ENCODE measurements around the gene TWNK. TPM values are rescaled to one million over a fixed set of nuclear protein-coding genes. Genes with fewer than 3 reads are reported as not detected.

TWNK gene
- total and polyA plus RNA-seq, 9 of the 15 experiments (the other 6 are each of a cell fraction or from before 2014, with no cell fraction given), result 11.6 to 34.7 (median 17.4) TPM

GRCh38 chr10:101018600-101019439 lies 31.5 kb downstream of the TWNK start (continued):
- TF ChIP-seq MAZ (CRISPR knock-in tag; conservative IDR thresholded peaks at IDR 0.05 in 1 of 2, IDR thresholded peaks at IDR 0.05 in 1 of 2) (0 out of 4 replicates have a peak, but pooled peaks of 1 of the 2 experiments have one; percentile 27), EGR1 (conservative IDR thresholded peaks at IDR 0.05) (peak; percentile 32; the same call in 1 of the 2 replicates), CTBP1 (IDR thresholded peaks at IDR 0.05; ENCODE audit: borderline replicate concordance) (peak; percentile 29; the same call in 1 of the 2 replicates), U2AF1 (optimal IDR thresholded peaks at IDR 0.05; ENCODE audit: low read depth, low read length) (no peak)
- TF ChIP-seq, protein P1, sequence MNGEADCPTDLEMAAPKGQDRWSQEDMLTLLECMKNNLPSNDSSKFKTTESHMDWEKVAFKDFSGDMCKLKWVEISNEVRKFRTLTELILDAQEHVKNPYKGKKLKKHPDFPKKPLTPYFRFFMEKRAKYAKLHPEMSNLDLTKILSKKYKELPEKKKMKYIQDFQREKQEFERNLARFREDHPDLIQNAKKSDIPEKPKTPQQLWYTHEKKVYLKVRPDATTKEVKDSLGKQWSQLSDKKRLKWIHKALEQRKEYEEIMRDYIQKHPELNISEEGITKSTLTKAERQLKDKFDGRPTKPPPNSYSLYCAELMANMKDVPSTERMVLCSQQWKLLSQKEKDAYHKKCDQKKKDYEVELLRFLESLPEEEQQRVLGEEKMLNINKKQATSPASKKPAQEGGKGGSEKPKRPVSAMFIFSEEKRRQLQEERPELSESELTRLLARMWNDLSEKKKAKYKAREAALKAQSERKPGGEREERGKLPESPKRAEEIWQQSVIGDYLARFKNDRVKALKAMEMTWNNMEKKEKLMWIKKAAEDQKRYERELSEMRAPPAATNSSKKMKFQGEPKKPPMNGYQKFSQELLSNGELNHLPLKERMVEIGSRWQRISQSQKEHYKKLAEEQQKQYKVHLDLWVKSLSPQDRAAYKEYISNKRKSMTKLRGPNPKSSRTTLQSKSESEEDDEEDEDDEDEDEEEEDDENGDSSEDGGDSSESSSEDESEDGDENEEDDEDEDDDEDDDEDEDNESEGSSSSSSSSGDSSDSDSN (IDR thresholded peaks at IDR 0.05; ENCODE audit: borderline replicate concordance in 1 of 2, low read depth in 2 of 2, low read length in 2 of 2), result peak; percentile 92 to 94

GRCh38 chr10:101019440-101019703 lies 32.0 kb downstream of the TWNK start:
- 22% methylated on average over 2 of the region's 2 CpGs for WGBS (ENCODE audit: insufficient coverage, low coverage, missing lambda C conversion rate)
- CTCF ChIA-PET (ENCODE audit: low intra/inter-chr PET ratio), result interaction anchor here (1.1 to 1.7 kb wide), 2 partner anchors 48 to 127 kb away, joined by 3 to 18 read pairs; no protein-coding TSS in a partner anchor
- H3K79me2 ChIP-seq (ENCODE audit: control insufficient read depth, insufficient read depth, low read length), result no peaks in the 10 kb centered on the region
- H3K9me3 ChIP-seq (replicated peaks; ENCODE audit: control insufficient read depth, insufficient read depth, low read depth, low read length), result no peaks in the 10 kb centered on the region
- H3K4me3 ChIP-seq, result no peak overlapping the region
- no peak overlapping the region; the same call in 1 of the 2 replicates for H3K4me2 ChIP-seq (ENCODE audit: insufficient read depth, low read length)
- intact Hi-C loops (cut with micrococcal nuclease), result loop anchor here (10.0 kb wide), 1 partner anchor 45 kb away; the partner anchor contains the start of gene KAZALD1
- H3K27ac ChIP-seq (ENCODE audit: extremely low read depth, low read depth, low read length), result no peak overlapping the region
- in situ Hi-C loops (cut with MboI), result loop anchor here (10.0 kb wide), 1 partner anchor 465 kb away; no protein-coding TSS in a partner anchor
- H3K4me1 ChIP-seq (replicated peaks in 1 of 2; ENCODE audit: control insufficient read depth in 2 of 2, insufficient read depth in 2 of 2, low read length in 2 of 2), result peaks cover 0 to 13% of the 10 kb centered on the region in 2 experiments; a peak in 3 of 5 replicates
- ATAC-seq, result no peak
- H4K20me1 ChIP-seq (replicated peaks; ENCODE audit: control insufficient read depth, insufficient read depth, low read length), result no peaks in the 10 kb centered on the region
- no TSS peak for BruUV-seq (replicated peaks)
- no peaks in the 10 kb centered on the region for H3K9me1 ChIP-seq (ENCODE audit: control insufficient read depth, insufficient read depth, low read length)
- no peak overlapping the region for H2AFZ ChIP-seq (ENCODE audit: low read depth, low read length)
- peak overlapping the region in 1 of 2 experiments; percentile 82; a peak in 1 of 4 replicates for H3K9ac ChIP-seq (ENCODE audit: insufficient read depth in 1 of 2, low read depth in 2 of 2, low read length in 2 of 2)
- no peaks in the 10 kb centered on the region for H3K27me3 ChIP-seq (ENCODE audit: control insufficient read depth in 2 of 2, insufficient read depth in 2 of 2, low read length in 2 of 2)
- FAIRE-seq, result no peak
- no peaks in the 10 kb centered on the region for H3K36me3 ChIP-seq (ENCODE audit: control insufficient read depth, insufficient read depth, low read length)
- POLR2A ChIA-PET, result interaction anchor here (0.7 to 1.0 kb wide), 2 partner anchors 11 to 150 kb away, joined by 3 to 6 read pairs; partner anchors contain the start of genes PDZD7 and SFXN3
- DNase-seq (ENCODE audit: extremely low read depth in 1 of 4, low spot score in 3 of 4), result no peak
- TF ChIP-seq NUFIP1 (IDR thresholded peaks at IDR 0.05; ENCODE audit: partially characterized antibody) (no peak), CCNT2 (IDR thresholded peaks at IDR 0.05; ENCODE audit: borderline replicate concordance, extremely low read depth, insufficient read length, low read depth, low read length) (no peak), ZNF263 (CRISPR knock-in tag; IDR thresholded peaks at IDR 0.05; ENCODE audit: borderline replicate concordance) (peak; percentile 71; the same call in 1 of the 2 replicates), RHOXF2B (CRISPR knock-in tag; conservative IDR thresholded peaks at IDR 0.05) (no peak), ZNF583 (CRISPR knock-in tag; IDR thresholded peaks at IDR 0.05) (no peak), RERE (CRISPR knock-in tag; IDR thresholded peaks at IDR 0.05; ENCODE audit: borderline replicate concordance) (no peak)

All from K562 (cell line).